NCI-H1417 treated with DMSO at 0.1 percent for 48 hours (cell line): ENCODE measurements around the gene PKP4.

Source experiments
- DNase-seq: peaks from one replicate; lab custom pipeline; 2025; lab: John Stamatoyannopoulos, UW

The PKP4 gene

DNA sequence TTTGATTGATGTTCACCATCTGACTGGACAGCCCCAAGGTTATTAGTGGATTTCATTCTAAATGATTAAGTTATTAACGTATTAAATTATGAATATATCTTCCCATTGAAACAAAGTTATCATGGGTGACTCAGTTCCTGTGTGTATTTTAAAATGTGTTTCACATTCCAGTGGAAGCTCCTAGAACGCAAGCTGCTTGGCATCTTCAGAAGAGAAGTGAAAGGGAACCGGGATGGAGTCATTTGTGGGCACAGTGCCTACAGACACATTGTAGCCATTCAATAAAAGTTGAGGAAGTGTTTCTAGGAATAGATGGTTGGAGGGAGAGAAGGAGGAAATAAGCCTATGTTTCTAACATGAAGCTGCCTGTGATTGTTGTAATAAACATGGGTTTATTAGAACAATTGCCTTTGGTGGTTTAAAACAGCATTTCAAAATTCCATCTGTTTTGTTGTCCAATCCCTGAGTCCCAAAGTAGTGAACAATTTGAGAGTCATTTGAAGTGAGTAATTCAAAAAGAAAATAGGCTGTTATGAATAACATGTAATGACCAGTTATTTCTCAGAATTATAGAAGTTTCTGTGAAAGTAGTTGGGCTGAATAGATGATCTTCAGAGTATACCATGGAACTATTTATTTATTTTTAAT is 143.5 kb downstream of the PKP4 start:
- no peak for DNase-seq

DNA sequence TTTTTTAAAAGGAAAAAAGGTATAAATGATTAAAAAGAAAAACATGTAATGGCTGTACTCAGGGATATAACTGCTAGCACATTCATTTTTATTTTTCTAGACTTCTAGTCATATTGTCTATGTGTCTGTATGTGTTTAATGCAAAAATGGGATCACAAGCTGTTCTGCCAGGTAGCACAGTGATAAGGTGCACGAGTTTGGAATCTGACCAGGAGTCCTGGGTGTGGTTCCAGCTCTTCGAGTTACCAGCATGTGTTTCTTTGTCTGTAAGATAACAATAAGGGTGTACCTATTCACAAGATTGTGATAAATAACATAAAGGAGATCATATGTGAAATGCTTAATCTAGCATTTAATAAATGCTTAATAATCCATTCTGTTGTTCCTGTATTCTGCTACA is 145.3 kb downstream of the PKP4 start:
- no peak for DNase-seq

DNA sequence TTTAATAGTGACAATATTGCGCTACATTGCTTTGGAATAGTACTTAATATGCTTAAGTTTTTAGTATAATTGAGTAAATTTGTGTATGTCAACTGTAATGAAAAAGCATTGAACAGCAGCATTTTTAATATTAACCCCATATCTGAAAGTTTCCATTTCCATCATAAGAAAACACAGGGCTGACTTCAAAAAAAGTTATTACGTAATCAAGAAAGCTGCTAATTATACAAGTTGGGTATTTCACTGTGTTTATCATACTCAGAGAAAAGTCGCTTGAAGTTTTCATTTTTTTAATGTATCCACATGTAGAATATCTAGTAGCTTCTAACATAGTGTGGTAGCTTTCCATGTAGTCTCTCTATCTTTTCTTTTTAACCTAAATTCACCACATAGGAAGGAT is 146.5 kb downstream of the PKP4 start:
- DNase-seq: no peak

DNA sequence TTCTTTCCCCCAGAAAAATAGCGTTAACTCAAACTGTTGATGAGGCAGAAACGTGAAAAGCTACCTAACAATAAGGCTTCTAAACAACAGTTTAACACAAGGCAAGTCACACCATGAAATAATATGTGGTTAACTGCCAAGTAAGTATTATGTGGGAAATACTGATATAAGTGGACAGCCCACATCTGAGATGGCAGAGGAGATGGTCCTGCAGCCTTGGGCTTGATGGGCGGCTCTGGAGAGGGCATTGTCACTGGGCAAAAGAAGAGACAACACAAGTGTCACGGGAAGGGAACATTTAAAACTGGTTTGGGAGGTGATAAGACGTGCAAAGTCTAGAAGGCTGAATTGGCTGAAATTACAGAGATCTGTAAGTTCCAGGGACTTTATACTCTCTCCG is 147.2 kb downstream of the PKP4 start:
- no peak for DNase-seq

DNA sequence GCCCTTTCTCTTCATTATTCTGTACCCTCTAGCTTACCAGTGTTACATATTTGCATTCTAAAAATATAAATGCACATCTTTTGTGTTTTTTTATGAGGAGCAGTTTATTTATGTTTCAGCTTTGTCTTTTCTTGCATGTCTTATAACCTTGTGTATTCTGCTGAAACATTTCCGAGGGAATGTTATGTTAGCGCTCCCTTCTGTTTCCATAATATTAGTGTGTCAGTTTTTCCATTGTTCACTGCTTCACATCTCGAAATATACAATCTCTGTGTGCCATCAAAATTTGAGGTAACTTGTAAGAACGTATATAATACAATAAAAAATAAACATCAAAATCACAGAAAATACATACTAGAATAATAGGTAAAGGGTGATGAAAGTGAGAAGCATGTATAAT is 153.3 kb downstream of the PKP4 start:
- no peak for DNase-seq

DNA sequence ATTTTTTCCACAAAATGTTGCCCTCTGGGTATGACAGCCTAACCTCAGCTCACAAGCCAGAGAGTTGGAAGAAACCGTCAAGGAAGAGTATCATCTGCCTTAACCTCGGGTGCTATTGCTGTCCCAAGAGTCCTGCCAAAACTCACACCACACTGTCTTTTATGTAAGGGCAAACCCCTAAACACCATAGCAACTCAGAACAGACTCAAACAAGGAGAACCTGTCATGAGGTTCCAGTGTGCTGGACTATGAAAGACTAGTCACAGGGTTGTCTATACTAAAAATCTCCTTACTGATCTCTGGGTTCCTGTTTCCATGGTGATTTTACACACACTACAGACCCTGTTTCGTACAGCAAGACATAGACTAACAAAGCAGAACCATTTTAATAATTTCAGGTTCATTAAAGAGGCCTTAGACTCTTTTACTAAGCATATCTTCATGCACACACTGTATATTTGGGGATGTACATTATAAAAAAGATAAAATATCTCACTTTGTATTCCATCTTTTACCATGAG is 159.8 kb downstream of the PKP4 start:
- DNase-seq: no peak

DNA sequence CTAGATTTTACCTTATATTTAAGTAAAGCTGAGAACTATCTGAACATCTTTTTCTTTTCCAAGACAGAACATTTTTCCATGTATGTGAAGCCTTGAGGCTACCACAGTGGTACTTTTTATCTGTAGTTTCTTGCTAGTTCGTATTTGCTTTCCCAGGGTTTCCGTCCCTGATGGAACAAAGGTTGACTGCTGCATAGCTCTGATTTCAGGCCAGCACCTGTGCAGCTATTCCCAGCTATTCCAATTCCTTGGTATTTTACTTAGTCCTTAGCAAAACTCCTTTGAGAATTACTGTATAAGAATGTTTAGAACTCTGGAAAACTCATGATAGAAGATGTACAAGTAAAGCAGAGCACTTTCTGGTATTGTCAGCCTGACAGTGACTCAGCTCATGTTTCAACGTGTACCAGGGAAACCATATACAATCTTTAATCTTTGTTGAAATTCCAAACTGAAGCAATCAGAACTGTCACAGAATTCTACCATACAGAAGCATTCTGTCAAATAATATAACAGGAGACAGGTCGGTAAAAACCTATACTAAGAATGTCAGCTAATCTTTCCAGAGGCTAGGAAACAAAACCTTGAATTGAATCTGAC is 162.2 kb downstream of the PKP4 start:
- no peak for DNase-seq

DNA sequence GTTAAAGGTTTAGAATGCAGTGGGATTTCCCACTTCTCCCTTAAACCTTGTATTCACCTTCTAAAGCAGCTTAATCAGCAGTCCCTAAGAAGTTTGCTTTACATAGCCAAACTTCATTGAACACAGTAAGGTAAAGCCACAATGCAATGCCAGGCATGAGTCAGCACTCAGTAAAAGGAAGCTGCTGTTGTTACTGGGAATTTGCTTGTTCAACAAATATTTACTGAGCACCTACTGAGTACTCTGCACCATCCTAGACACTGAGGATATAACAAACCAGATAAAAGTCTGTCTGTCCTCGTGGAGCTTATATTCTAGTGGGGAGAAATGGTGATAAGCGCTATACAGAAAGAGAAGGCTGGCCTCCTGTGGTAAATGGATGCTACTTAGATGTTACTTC is 162.7 kb downstream of the PKP4 start:
- DNase-seq: no peak

DNA sequence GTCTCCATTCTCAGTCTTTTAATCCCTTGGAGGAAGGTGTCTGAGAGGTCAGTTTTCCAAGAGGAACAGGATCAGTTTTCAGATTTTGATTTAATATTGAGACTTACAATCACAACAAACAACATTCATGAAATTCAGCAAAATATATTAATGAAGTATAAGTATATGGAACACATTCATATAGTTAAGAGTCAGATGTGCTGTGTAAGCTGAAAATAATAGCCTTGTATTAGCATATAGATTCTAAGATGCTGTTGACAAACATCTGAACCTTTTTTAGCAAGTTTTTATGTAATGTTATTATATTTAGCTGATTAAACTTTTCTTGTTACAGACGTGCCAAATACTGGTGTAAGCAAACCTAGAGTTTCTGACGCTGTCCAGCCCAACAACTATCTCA is 163.9 kb downstream of the PKP4 start:
- DNase-seq: no peak

DNA sequence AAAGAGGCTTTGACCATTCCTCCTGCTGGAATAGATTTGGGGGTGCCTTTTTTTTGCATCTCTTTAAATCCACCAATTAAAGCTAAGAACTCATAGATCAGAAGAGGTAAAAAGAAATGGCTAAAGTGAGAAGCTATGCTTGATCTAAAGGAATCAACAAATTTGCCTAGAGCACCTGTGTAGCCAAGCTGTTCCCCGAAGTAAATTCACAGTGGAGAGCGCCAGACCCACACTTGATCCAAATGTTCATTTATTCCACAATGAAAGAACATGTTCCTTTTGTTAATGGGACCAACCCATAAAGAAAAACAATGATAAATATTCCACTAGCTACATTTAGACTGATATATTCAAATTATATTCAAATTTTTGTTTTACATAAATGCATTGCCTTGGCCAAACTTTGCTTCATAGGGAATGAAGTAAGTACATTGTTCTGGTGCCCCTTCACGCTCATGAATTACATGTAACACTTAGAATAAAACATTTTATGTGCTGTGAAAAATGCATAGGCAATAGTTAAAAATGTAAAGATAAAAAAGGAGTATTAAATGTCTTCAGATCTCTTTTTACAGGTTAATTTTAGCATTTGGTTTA is 167.4 kb downstream of the PKP4 start:
- no peak for DNase-seq

DNA sequence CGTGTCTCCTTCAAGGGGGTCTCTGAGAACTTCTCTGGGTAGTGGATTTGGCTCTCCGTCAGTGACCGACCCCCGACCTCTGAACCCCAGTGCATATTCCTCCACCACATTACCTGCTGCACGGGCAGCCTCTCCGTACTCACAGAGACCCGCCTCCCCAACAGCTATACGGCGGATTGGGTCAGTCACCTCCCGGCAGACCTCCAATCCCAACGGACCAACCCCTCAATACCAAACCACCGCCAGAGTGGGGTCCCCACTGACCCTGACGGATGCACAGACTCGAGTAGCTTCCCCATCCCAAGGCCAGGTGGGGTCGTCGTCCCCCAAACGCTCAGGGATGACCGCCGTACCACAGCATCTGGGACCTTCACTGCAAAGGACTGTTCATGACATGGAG is 168.2 kb downstream of the PKP4 start:
- DNase-seq: no peak

DNA sequence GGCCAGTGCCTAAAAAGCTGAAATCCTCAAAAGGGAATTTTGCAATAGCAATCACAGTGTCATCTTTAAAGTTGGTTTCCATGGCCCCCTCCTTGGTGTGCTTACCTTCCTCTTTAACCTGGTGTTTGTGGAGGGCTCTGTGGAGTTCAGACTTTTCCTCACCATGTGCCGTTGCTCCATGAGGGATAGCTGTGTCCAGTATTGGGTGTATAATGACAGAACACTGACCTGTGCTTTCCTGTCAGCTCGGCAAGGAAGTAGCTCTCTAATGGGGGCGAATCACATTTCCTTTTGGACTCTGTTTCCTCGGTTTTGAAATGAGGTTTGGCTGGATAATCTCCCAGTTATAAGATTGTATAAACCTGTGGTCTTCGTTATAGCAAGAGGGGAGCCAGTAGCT is 172.4 kb downstream of the PKP4 start:
- DNase-seq: no peak

DNA sequence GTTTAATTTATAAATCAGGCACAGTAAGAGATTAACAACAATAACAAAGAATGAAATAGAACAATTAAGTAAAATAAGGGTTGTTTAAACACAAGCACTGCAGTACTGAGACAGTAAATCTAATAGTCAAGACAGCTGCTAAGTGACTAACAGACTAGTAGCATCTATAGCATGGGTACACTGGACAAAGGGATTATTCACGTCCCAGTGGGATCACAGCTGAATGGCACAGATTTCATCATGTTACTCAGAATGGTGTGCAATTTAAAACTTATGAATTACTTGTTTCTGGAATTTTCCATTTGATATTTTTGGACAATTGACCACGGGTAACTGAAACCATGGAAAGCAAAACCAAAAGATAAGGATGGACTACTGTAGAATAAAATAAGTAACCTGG is 176.5 kb downstream of the PKP4 start:
- no peak for DNase-seq

DNA sequence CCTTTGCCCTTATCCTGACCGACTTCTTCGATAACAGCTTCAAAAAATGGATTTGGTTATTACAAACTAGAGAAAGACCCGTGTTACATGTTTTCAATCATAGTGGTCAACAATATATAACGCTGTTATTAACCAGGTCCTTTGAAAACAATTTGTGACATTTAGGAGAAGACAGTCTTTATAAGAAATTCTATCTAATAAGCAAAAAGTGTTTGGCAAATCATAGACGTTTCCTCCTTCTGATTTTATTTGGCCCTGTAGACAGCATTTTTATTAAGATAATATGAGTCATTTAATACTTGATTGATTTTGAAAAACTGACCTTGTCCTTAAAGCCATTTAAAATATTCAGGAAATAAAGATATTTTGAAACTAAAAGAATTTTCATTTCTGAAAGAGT is 177.9 kb downstream of the PKP4 start:
- no peak for DNase-seq

DNA sequence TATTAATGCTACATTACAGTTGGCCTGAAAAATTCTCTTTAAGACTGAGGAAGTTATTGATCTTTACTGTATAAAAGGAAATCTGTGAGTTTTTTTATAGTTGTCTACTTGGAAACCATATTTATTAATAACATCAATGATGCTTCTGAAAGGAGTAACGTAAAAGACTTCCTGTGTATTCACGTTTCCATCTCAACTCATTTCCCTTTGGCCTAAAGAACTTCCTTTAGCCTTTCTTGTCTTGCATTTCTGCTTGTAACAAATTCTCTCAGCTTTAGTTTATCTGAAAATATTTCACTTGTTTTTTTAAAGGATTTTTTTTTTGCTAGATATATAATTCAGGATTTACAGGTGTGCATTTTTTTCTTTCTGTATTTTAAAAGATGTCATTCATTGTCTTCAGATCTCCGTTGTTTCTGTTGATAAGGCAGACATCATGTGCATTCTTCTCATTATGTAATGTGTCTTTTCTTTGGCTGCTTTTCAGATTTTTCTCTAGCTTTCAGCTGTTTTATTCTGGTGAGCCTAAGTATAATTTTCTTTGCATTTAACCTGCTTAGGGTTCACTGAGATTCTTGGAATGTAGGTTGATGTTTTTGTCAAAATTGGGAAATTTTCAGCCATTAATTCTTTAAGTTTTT is 179.3 kb downstream of the PKP4 start:
- no peak for DNase-seq

DNA sequence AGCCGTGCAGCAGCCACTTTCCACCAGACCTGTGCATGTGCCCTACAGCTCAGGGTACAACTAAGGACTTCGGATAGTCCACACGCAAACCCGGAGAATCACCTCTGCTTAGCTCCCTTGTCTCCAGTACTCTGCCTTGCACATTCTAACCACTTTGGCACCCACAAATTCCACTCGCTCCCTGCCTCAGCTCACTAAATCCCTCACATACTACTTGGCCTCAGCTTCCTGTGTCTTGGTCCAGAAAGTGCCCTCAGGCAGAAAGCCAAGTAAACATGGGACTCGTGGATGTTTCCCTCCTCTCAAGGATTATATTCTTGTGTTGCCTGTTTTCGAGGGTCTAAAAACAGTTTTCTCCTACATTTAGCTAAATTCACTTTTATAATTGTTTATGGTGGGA is 180.6 kb downstream of the PKP4 start:
- DNase-seq: no peak

DNA sequence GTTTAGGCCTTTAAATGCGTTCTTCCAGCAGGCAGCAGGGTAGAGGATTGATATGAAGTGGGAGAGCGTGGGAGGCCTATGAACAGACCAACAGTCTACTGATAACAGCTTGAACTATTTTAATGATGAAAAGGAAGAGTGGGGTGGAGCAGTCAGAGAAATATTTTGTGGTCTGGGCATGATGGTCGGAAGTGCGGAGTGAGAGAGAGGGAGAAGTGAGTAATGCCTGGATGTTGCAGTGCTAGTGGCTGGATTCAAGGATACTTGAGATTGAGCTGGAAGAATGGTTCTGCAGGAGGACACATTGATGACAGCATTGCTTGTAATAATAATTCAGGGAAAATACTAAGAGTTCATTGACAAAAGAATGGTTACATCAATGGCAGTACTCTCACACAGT is 187.4 kb downstream of the PKP4 start:
- DNase-seq: no peak

DNA sequence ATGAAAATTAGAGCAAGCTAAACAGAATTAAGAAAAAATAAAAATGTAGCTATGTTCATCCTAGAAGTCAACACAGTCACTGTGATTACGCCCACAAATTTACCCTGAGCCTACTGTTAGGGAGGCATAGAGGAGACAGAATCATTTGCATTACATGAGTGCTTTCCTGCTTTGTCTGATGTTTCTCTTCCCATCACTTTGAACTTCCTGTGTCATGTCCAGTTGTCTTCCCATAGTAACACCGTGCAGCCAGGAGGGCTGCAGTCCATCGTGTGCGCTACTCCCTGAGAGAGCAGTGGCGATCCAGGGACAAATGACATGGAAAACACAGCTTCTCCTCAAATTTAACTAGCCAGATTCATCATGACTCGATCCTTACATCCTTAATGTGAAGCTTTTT is 188.5 kb downstream of the PKP4 start:
- no peak for DNase-seq

DNA sequence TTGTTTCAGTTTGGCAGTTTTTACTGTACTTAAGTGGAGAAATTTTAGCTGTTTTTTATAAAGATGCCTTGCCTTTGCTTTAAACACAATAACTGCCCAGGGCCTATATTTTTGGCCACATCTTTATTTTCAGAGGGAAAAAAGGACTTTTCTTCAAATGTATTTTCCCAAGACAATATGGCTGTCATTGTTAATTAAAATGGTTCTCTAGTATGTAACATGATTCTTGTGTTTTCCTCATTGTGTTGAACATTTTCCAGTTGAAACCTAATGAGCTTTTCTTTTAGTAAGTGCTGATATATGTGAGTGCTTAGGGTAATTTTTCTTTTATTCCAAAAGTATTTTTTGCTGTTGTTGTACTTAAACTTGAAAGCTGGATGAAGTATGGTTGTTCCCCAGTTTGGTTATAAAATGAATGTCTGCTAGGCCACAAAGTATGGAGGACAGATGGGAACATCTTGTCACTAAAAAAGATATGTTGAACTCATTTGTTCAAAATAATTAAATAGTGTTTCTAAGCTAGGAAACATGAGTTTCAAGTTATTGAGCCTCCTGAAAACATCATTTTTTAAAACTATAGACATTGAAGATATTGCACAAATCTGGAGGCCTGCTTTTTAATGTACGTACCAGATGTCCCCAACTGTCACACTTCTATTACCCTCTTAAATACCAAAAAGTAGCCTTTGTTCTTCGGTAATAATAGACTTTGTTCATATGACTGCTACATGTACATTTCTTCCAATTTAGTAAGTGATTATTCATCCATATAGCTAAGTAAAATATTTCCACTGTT is 190.9 kb downstream of the PKP4 start:
- no peak for DNase-seq

DNA sequence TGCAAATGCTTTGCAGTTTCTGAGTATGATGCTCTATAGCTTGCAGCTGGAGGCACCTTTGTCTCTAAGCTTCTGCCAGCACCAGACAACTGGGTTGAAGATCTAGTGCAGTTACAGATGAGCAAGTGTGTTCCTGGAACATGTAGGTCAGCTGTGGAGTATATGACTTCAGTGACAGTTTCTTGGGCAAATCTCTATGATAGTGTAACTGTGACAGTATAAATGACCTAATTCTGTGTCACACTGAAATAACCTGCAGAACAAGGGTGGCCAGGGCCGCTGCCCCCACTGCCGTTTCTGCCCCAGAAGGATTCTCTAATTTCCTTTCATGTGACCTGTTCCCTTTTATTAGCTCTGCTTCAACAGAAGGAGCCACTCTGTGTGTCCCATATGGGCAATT is 193.1 kb downstream of the PKP4 start:
- DNase-seq: no peak

DNA sequence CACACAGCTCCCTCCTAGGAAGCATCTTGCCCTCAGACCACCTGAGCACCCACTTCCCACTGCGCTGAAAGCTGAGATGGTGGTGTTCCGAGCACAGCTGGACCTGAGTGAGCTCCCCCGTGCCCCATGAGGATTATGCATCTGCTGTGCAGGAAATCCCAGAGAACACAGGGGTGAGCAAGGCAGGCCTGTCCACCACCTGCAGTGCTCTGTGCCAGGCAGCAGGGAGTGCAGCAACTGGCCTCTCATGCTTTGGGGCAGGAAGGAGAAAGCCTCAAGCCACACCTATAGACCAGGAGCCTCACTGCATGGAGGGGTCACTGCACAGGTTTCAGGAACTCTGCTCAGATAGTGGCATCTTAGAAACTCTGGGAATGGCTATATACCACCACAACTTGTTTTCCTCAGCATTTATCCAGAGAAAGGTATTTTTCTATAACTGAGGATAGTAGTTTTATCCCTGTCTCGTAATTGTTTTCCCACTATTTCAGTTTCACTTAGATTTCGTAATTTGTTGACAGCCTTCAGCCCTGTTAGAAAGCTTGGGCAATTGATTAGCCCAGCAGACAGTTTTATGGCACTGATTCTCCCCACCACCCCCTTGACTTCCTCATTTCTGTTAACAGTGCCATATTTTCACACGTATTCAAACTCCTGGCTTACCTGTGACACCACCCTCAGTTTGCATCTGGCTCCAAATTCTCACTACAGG is 194.1 kb downstream of the PKP4 start:
- DNase-seq: no peak
